Measurements from ENCODE around the gene MICALL2.
A peak's percentile ranks its signal among the peaks of the same experiment; 100 is the strongest.

Gene MICALL2

GRCh38 chr7:1454542-1454941 is 4.7 kb downstream of the MICALL2 start:
- no peaks in the 10 kb centered on the region for H3K9me2 ChIP-seq (replicated peaks; ENCODE audit: low read depth, low read length)
- no peaks in the 10 kb centered on the region for H3K9me3 ChIP-seq (ENCODE audit: insufficient read depth, low read depth, low read length)
- TF ChIP-seq EZH2phosphoT487 (IDR thresholded peaks at IDR 0.05; ENCODE audit: borderline replicate concordance) = no peak
- TF ChIP-seq, protein P1, sequence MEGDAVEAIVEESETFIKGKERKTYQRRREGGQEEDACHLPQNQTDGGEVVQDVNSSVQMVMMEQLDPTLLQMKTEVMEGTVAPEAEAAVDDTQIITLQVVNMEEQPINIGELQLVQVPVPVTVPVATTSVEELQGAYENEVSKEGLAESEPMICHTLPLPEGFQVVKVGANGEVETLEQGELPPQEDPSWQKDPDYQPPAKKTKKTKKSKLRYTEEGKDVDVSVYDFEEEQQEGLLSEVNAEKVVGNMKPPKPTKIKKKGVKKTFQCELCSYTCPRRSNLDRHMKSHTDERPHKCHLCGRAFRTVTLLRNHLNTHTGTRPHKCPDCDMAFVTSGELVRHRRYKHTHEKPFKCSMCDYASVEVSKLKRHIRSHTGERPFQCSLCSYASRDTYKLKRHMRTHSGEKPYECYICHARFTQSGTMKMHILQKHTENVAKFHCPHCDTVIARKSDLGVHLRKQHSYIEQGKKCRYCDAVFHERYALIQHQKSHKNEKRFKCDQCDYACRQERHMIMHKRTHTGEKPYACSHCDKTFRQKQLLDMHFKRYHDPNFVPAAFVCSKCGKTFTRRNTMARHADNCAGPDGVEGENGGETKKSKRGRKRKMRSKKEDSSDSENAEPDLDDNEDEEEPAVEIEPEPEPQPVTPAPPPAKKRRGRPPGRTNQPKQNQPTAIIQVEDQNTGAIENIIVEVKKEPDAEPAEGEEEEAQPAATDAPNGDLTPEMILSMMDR (conservative IDR thresholded peaks at IDR 0.05; ENCODE audit: low read length) = no peak
- peak overlapping the region; percentile 27 for H3K9ac ChIP-seq (ENCODE audit: low read depth, low read length, poor library complexity, severe bottlenecking)
- no peak overlapping the region for H3K4me2 ChIP-seq (ENCODE audit: low read depth, low read length, poor library complexity, severe bottlenecking)
- no peaks in the 10 kb centered on the region for H3K36me3 ChIP-seq (ENCODE audit: insufficient read depth, low read length)
- no peaks in the 10 kb centered on the region for H4K20me1 ChIP-seq (ENCODE audit: insufficient read depth, low read length, poor library complexity, severe bottlenecking)
- no peak overlapping the region for H3K4me3 ChIP-seq (ENCODE audit: low read length, poor library complexity, severe bottlenecking)
- peaks cover 33% of the 10 kb centered on the region for H3K4me1 ChIP-seq (ENCODE audit: insufficient read depth, low read length, poor library complexity, severe bottlenecking)
- no peak overlapping the region for H2AFZ ChIP-seq (ENCODE audit: low read length)
- H3K27me3 ChIP-seq (ENCODE audit: insufficient read depth, low read length, poor library complexity, severe bottlenecking) = no peaks in the 10 kb centered on the region
- H3K79me2 ChIP-seq (ENCODE audit: insufficient read depth, low read length) = peaks cover 4% of the 10 kb centered on the region; the same call in 1 of the 2 replicates
- H3F3A ChIP-seq (ENCODE audit: low read depth) = no peaks in the 10 kb centered on the region

DNA sequence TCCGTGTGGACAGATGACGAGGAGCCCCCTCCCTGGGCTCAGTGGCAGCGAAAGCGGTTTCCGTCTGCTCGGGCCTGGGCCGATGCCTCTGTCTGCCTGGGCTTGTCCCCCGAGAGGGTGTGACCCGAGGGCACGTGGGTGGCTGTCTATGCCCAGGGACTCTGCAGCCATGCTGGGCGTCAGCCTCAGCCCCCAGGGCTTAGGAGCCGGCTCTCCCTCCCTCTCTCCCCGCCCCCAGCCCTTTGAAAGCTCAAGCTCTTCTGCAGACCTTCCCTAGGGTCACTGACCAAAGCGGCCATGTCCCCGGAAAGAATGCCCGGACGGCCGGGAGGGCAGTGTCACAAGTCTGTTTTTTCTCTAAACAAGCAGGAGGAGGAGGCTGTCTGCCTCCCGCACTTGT is 7.1 kb downstream of the MICALL2 start:
- H3K9ac ChIP-seq (ENCODE audit: low read depth, low read length, poor library complexity, severe bottlenecking) = no peak overlapping the region
- no peaks in the 10 kb centered on the region; the same call in 1 of the 2 replicates for H3K79me2 ChIP-seq (ENCODE audit: insufficient read depth, low read length)
- H3K36me3 ChIP-seq (ENCODE audit: insufficient read depth, low read length) = no peaks in the 10 kb centered on the region
- TF ChIP-seq EZH2phosphoT487 (IDR thresholded peaks at IDR 0.05; ENCODE audit: borderline replicate concordance) = no peak
- TF ChIP-seq, protein P1 (conservative IDR thresholded peaks at IDR 0.05; ENCODE audit: low read length) = no peak
- H3K4me2 ChIP-seq (ENCODE audit: low read depth, low read length, poor library complexity, severe bottlenecking) = no peak overlapping the region
- H3K27me3 ChIP-seq (ENCODE audit: insufficient read depth, low read length, poor library complexity, severe bottlenecking) = no peaks in the 10 kb centered on the region
- no peaks in the 10 kb centered on the region for H4K20me1 ChIP-seq (ENCODE audit: insufficient read depth, low read length, poor library complexity, severe bottlenecking)
- no peaks in the 10 kb centered on the region for H3K9me2 ChIP-seq (replicated peaks; ENCODE audit: low read depth, low read length)
- no peaks in the 10 kb centered on the region for H3K9me3 ChIP-seq (ENCODE audit: insufficient read depth, low read depth, low read length)
- H2AFZ ChIP-seq (ENCODE audit: low read length) = no peak overlapping the region
- no peak overlapping the region for H3K4me3 ChIP-seq (ENCODE audit: low read length, poor library complexity, severe bottlenecking)
- H3F3A ChIP-seq (ENCODE audit: low read depth) = no peaks in the 10 kb centered on the region
- H3K4me1 ChIP-seq (ENCODE audit: insufficient read depth, low read length, poor library complexity, severe bottlenecking) = peaks cover 13% of the 10 kb centered on the region

GRCh38 chr7:1450987-1451386 is 8.3 kb downstream of the MICALL2 start:
- H3K9me2 ChIP-seq (replicated peaks; ENCODE audit: low read depth, low read length) = no peaks in the 10 kb centered on the region
- no peak overlapping the region for H3K4me2 ChIP-seq (ENCODE audit: low read depth, low read length, poor library complexity, severe bottlenecking)
- no peaks in the 10 kb centered on the region for H3K36me3 ChIP-seq (ENCODE audit: insufficient read depth, low read length)
- no peak overlapping the region for H3K4me3 ChIP-seq (ENCODE audit: low read length, poor library complexity, severe bottlenecking)
- no peaks in the 10 kb centered on the region for H3K27me3 ChIP-seq (ENCODE audit: insufficient read depth, low read length, poor library complexity, severe bottlenecking)
- no peaks in the 10 kb centered on the region for H3K9me3 ChIP-seq (ENCODE audit: insufficient read depth, low read depth, low read length)
- TF ChIP-seq, protein P1 (conservative IDR thresholded peaks at IDR 0.05; ENCODE audit: low read length) = no peak
- TF ChIP-seq EZH2phosphoT487 (IDR thresholded peaks at IDR 0.05; ENCODE audit: borderline replicate concordance) = no peak
- H4K20me1 ChIP-seq (ENCODE audit: insufficient read depth, low read length, poor library complexity, severe bottlenecking) = no peaks in the 10 kb centered on the region
- H3K4me1 ChIP-seq (ENCODE audit: insufficient read depth, low read length, poor library complexity, severe bottlenecking) = peaks cover 7% of the 10 kb centered on the region
- H3K79me2 ChIP-seq (ENCODE audit: insufficient read depth, low read length) = no peaks in the 10 kb centered on the region; the same call in 1 of the 2 replicates
- no peak overlapping the region for H2AFZ ChIP-seq (ENCODE audit: low read length)
- H3K9ac ChIP-seq (ENCODE audit: low read depth, low read length, poor library complexity, severe bottlenecking) = no peak overlapping the region
- H3F3A ChIP-seq (ENCODE audit: low read depth) = no peaks in the 10 kb centered on the region
